LoVo (cell line): ENCODE measurements around the gene DHFR.
"Not testable (repeated sequence)": the region's sequence is repeated elsewhere in the genome, so short reads cannot be mapped to it uniquely, and the experiment has no call there.

ENCODE experiments used
- DNase-seq: peaks from one replicate; pipeline ENCODE4 v3.0.0-alpha.2; 2016; ENCODE audit warnings: low spot score

Gene DHFR

DNA sequence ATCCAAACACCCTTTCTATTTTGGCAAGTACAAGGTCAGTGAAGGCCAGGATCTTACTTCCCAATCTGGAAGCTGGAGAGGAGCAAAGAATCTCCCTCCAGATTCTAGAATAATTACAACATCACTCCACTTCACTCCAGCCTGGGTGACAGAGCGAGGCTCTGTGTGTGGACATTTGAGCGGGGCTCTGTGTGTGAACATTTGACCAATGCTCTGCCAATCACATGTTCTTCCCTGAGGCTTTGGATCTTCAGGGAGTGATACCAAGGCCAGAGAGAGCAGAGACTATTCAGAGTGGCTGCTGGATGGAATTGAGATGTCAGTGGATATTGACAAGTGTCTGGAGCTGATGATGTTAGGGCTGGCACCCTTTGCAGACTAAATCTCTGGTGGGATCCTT is 60.0 kb downstream of the DHFR start:
- no peak for DNase-seq

GRCh38 chr5:80592761-80593160 is 62.0 kb downstream of the DHFR start:
- DNase-seq: no peak

DNA sequence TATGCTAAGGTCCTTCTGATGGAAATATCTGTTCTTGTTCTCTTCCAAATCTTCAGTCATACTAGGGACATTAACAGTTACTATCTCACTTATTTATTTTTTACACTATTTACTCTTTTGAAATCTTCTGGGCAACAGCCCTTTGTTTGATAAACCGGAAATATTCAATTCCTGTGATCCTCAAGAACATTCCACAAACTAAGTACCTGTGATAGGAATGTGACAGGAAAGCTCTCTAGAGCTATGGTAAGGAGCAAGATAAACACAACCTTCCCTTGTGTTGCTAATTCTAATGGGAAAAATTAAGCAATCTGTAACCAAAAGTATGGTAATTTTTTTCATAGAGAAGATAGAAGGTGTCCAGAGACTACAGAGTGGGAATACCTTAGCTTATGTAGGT is 62.7 kb downstream of the DHFR start:
- DNase-seq: no peak

DNA sequence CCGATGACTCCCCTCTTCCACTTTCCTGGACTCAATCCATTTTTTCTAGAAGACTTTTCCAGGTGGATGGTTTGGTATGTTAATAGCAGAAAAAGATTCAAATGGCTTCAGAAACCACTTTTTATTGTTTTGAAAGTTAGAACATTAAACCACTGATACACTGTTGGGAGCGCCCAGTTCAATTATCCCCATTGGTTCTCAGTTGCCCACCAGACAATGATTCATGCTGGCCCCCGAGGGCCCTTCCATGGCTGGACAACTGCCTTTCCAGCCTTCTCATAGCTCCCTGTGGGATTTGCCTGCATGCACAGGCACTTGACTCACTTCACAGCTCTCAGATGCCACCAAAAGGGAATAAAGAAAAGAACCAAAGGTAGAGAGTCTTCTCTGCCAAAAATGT is 63.4 kb downstream of the DHFR start:
- no peak for DNase-seq

DNA sequence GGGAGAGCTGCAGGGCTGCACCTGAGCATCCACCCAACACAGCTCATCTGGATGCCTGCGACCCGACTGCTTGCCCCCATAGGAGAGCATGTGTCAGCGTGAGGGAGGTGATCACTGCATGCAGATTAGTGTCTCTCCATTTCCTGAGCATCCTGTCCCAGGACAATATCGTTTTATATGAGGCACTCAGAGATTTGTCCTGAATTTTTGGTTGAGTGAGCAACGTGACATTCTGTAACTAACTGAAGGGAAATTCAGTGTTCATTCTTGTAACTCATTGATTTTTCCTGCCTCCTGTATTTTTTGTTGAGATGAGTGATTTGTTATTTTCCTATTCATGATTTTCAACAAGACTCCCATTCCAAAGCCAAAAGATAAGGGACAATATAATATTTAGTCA is 64.0 kb downstream of the DHFR start:
- no peak for DNase-seq

DNA sequence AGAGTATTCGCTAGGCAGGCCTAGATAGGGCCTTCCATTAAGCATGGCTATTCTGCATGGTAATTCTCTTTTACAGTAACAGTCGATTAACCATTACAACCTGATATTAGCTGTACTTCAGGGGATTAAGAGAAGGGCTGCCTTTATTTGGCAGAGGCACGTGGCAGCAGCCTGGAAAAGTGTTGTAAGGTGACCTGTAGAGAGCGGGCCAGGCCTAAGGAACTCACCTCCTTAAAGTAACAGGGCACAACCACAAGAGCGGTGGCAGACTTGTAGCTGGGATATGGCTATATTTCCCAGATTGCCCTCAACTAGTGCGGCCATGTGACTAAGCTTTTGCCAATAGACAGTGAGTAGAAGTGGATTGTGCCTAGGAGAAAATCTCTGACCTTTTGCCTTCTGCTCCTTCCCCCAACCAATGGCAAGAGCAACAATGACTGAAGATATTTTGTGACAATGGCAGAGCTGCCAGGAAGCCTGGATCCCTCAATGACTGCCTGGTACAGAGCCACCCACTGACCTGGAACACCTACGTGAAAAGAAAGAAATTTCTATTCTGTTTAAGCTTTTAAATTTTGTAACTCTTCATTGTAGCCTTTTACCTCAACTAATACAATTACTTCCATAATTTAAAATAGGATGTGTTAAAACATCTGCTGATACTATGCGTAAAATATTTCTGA is 65.8 kb downstream of the DHFR start:
- no peak for DNase-seq

DNA sequence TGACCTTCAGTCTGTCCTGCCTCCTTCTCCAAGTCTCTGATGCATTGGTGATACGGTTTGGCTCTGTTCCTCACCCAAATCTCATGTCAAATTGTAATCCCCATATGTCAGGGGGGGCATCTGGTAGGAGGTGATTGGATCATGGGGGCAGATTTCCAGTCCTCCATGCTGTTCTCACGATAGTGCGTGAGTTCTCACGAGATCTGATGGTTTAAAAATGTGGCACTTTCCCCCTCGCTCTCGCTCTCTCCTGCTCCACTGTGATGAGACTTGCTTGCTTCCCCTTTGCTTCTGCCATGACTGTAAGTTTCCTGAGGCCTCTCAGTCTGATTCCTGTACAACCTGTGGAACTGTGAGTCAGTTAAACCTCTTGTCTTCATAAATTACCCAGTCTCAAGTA is 70.0 kb downstream of the DHFR start:
- DNase-seq: no peak

DNA sequence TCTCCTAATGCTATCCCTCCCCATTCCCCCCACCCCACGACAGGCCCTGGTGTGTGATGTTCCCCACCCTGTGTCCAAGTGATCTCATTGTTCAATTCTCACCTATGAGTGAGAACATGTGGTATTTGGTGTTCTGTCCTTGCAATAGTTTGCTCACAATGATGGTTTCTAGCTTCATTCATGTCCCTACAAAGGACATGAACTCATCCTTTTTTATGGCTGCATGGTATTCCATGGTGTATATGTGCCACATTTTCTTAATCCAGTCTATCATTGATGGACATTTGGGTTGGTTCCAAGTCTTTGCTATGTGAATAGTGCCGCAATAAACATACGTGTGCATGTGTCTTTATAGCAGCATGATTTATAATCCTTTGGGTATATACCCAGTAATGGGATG is 74.5 kb downstream of the DHFR start:
- DNase-seq: not testable (repeated sequence)

- no peak for DNase-seq
These were observed 75.7 kb downstream of the DHFR start for GRCh38 chr5:80579050-80579449.

- no peak for DNase-seq
These were observed 77.1 kb downstream of the DHFR start for GRCh38 chr5:80577707-80578106.

DNA sequence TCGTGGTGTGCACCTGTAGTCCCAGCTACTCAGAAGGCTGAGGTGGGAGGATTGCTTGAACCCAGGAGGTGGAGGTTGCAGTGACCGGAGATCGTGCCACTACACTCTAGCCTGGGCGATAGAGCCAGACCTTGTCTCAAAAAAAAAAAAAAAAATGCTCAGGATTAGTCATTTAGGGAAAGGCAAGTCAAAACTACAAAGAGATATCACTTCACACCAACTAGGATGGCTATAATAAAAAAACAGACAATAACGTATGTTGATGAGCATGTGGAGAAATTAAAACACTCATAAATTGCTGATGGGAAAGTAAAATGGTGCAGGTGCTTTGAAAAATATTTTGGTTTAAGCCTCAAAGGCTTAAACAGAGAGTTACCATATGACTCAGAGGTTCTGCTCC is 78.4 kb downstream of the DHFR start:
- no peak for DNase-seq
